IMR-90 (cell line): ENCODE results near the gene MRFAP1L1. TPM values are rescaled to one million over a fixed set of nuclear protein-coding genes. Genes with fewer than 3 reads are reported as not detected.

Experiments
- ATAC-seq: fragments of 200-7000 bp; cut with Tn5 transposase; 2 replicates; pipeline ENCODE4 v1.9.1; 2020; ENCODE audit warnings: low read depth, mild to moderate bottlenecking, moderate library complexity
- BruUV-seq: library from RNA; stranded (reverse); fragments of 400-500 nt; replicated peaks from 2 replicates; lab custom pipeline; 2021; lab: Mats Ljungman, UMichigan
- CTCF ChIA-PET: fragments of 300-600 bp; formaldehyde crosslinking; extraction: SDS; loops from one replicate; lab custom pipeline; 2021; ENCODE audit warnings: antibody characterized with exemption; lab: Yijun Ruan, JAX
- POLR2A ChIA-PET: fragments of 300-600 bp; sonication (Branson Sonifier 250); formaldehyde crosslinking; loops from one replicate; lab custom pipeline; 2022; ENCODE audit warnings: antibody characterized with exemption; ENCODE audit not compliant: unreplicated experiment; lab: Charles Lee
- DNase-seq: peaks from one replicate; pipeline ENCODE4 v3.0.0; 2013
- H2AFZ ChIP-seq: replicated peaks from 2 replicates; pipeline ENCODE3; 2013; ENCODE audit warnings: low read length, mild to moderate bottlenecking; ENCODE audit not compliant: poor library complexity
- H2AK5ac ChIP-seq: 2 replicates; pipeline ENCODE4 v1.6.1; 2013; ENCODE audit warnings: low read depth, low read length, inconsistent platforms
- H2AK9ac ChIP-seq: replicated peaks from 2 replicates; pipeline ENCODE3; 2013; ENCODE audit warnings: mild to moderate bottlenecking, low read depth, low read length, moderate library complexity; ENCODE audit not compliant: poor library complexity
- H2BK120ac ChIP-seq: 2 replicates; pipeline ENCODE4 v1.6.1; 2013; ENCODE audit warnings: low read depth, low read length, inconsistent platforms
- H2BK15ac ChIP-seq: 3 replicates; pipeline ENCODE4 v1.6.1; 2013; ENCODE audit warnings: low read depth, low read length, inconsistent platforms
- H2BK20ac ChIP-seq: 2 replicates; pipeline ENCODE4 v1.6.1; 2013; ENCODE audit warnings: low read depth, mild to moderate bottlenecking, inconsistent platforms, low read length, moderate library complexity
- H2BK5ac ChIP-seq: 2 replicates; pipeline ENCODE4 v1.6.1; 2013; ENCODE audit warnings: mild to moderate bottlenecking, low read depth, low read length, inconsistent platforms; ENCODE audit not compliant: poor library complexity, severe bottlenecking
- H3K14ac ChIP-seq: replicated peaks from 2 replicates; pipeline ENCODE4 v1.6.1; 2013; ENCODE audit warnings: low read depth, low read length, inconsistent platforms
- H3K18ac ChIP-seq: 2 replicates; pipeline ENCODE4 v1.6.1; 2013; ENCODE audit warnings: low read depth, low read length, control low read depth
- H3K23ac ChIP-seq: 2 replicates; pipeline ENCODE4 v1.6.1; 2013; ENCODE audit warnings: low read depth, low read length, inconsistent platforms
- H3K27ac ChIP-seq: 2 replicates; pipeline ENCODE4 v1.5.1; 2013; ENCODE audit warnings: mild to moderate bottlenecking, control low read depth, low read length; ENCODE audit not compliant: insufficient read depth
- H3K27me3 ChIP-seq: 2 replicates; pipeline ENCODE4 v1.6.1; 2013; ENCODE audit warnings: low read length; ENCODE audit not compliant: control insufficient read depth, insufficient read depth
- H3K36me3 ChIP-seq: 2 replicates; pipeline ENCODE4 v1.6.1; 2013; ENCODE audit warnings: low read length, mixed read lengths; ENCODE audit not compliant: control insufficient read depth, insufficient read depth
- H3K4ac ChIP-seq: 2 replicates; pipeline ENCODE4 v1.6.1; 2013; ENCODE audit warnings: low read depth, low read length, inconsistent platforms
- H3K4me1 ChIP-seq: 2 replicates; pipeline ENCODE4 v1.6.1; 2013; ENCODE audit warnings: low read length, mixed read lengths; ENCODE audit not compliant: control insufficient read depth, insufficient read depth
- H3K4me2 ChIP-seq: 2 replicates; pipeline ENCODE4 v1.6.1; 2013; ENCODE audit warnings: low read depth, mild to moderate bottlenecking, control low read depth, low read length, moderate library complexity
- H3K4me3 ChIP-seq: 2 replicates; pipeline ENCODE4 v1.5.1; 2013; ENCODE audit warnings: low read depth, mild to moderate bottlenecking, control low read depth, low read length, moderate library complexity; ENCODE audit not compliant: insufficient read depth
- H3K56ac ChIP-seq: 2 replicates; pipeline ENCODE4 v1.6.1; 2013; ENCODE audit warnings: low read length, inconsistent platforms; ENCODE audit not compliant: insufficient read depth; ENCODE audit errors: extremely low read depth
- H3K79me1 ChIP-seq, 2 experiments: 2 replicates each; pipeline ENCODE4 v1.6.1; 2013; ENCODE audit warnings: low read length in 2 of 2, inconsistent platforms in 1 of 2, low read depth in 1 of 2
- H3K9ac ChIP-seq: 2 replicates; pipeline ENCODE4 v1.6.1; 2013; ENCODE audit warnings: low read depth, low read length, control low read depth
- H3K9me1 ChIP-seq: 2 replicates; pipeline ENCODE4 v1.6.1; 2013; ENCODE audit warnings: low read length, inconsistent platforms; ENCODE audit not compliant: insufficient read depth
- H3K9me3 ChIP-seq: 2 replicates; pipeline ENCODE4 v1.6.1; 2013; ENCODE audit warnings: low read length; ENCODE audit not compliant: control insufficient read depth, insufficient read depth
- H4K20me1 ChIP-seq: 2 replicates; pipeline ENCODE4 v1.6.1; 2013; ENCODE audit warnings: low read length, inconsistent platforms; ENCODE audit not compliant: insufficient read depth
- H4K5ac ChIP-seq: 2 replicates; pipeline ENCODE4 v1.6.1; 2013; ENCODE audit warnings: mild to moderate bottlenecking, low read depth, low read length, control low read depth
- H4K8ac ChIP-seq, 2 experiments: 2 replicates each; pipeline ENCODE4 v1.6.1; 2013; ENCODE audit warnings: low read depth in 2 of 2, low read length in 2 of 2, control low read depth in 1 of 2, inconsistent platforms in 1 of 2
- H4K91ac ChIP-seq: 2 replicates; pipeline ENCODE4 v1.6.1; 2013; ENCODE audit warnings: low read depth, low read length, inconsistent platforms; ENCODE audit not compliant: insufficient read depth
- BHLHE40 ChIP-seq: fragments of 150-350 bp; IDR thresholded peaks from 2 replicates; pipeline ENCODE4 v1.6.1; 2016; ENCODE audit warnings: mild to moderate bottlenecking, low read depth, low read length
- CTCF ChIP-seq: conservative IDR thresholded peaks from 2 replicates; pipeline ENCODE4 v1.5.1; 2012; ENCODE audit warnings: mild to moderate bottlenecking, low read depth, low read length, improper control_type of control experiment
- FOS ChIP-seq: fragments of 150-350 bp; IDR thresholded peaks from 2 replicates; pipeline ENCODE4 v1.6.1; 2016; ENCODE audit warnings: low read depth, low read length
- NFE2L2 ChIP-seq: fragments of 150-350 bp; IDR thresholded peaks from 2 replicates; pipeline ENCODE4 v1.6.1; 2016; ENCODE audit warnings: low read depth, mild to moderate bottlenecking, low read length
- WGBS, 2 experiments: methylation state at CpG; one replicate each; pipeline versions ENCODE4 v1.1.5 to v1.1.7; 2013; ENCODE audit warnings: missing lambda C conversion rate in 2 of 2; ENCODE audit not compliant: insufficient read length in 1 of 2; ENCODE audit errors: extremely low coverage in 2 of 2; 5-methylcytosine and 5-hydroxymethylcytosine counted together
- dilution Hi-C: fragments of 300-500 bp; cut with HindIII; formaldehyde crosslinking; loops from one replicate; pipeline ENCODE4 v1.14.3; 2018; ENCODE audit warnings: low sequenced_read_pairs; ENCODE audit not compliant: unreplicated experiment
- in situ Hi-C: fragments of 300-500 bp; cut with MboI; formaldehyde crosslinking; loops from 3 replicates; pipeline ENCODE4 v1.14.3; 2019; ENCODE audit warnings: low sequenced_read_pairs, inconsistent platforms, mixed read lengths
- intact Hi-C: fragments of 100-400 bp; cut with micrococcal nuclease; formaldehyde crosslinking; loops from 2 replicates; pipeline ENCODE4 v1.10.0; 2022
- polyA plus RNA-seq, 3 experiments: library from polyadenylated mRNA; depleted of rRNA; stranded (reverse); fragments of >200 nt; gene quantifications; 2 replicates each; pipeline ENCODE4 v1.2.3, GENCODE V29; 2012; ENCODE audit warnings: low replicate concordance in 1 of 3
- total RNA-seq: library from RNA; depleted of rRNA; stranded (reverse); fragments of >200 nt; gene quantifications from 2 replicates; pipeline ENCODE4 v1.2.3, GENCODE V29; 2012; rRNA removed

Gene MRFAP1L1
- total and polyA plus RNA-seq, 2 of the 4 experiments (the other 2 are of a cell fraction): 31.7 to 47.0 TPM

GRCh38 chr4:6658209-6658595 is 51.5 kb downstream of the MRFAP1L1 start:
- peak overlapping the region in 1 of 2 experiments; percentile 68; a peak in 2 of 4 replicates for H4K8ac ChIP-seq
- peak overlapping the region; percentile 85 for H2AFZ ChIP-seq
- H4K20me1 ChIP-seq: no peaks in the 10 kb centered on the region
- no peaks in the 10 kb centered on the region for H3K9me1 ChIP-seq
- ChIA-PET POLR2A (interaction anchor here (0.6 kb wide), 1 partner anchor 18 kb away, joined by 5 read pairs; the partner anchor contains the start of gene MRFAP1), CTCF (no interaction called here)
- no peak overlapping the region for H3K14ac ChIP-seq
- no peak overlapping the region; the same call in 1 of the 2 replicates for H4K91ac ChIP-seq
- ATAC-seq: peak; percentile 35
- H3K4me2 ChIP-seq: no peak overlapping the region
- no peak overlapping the region for H3K4ac ChIP-seq
- no peak overlapping the region for H2BK20ac ChIP-seq
- no TSS peak for BruUV-seq
- H3K56ac ChIP-seq: no peak overlapping the region
- H3K27ac ChIP-seq: no peak overlapping the region
- H2AK9ac ChIP-seq: peak overlapping the region; percentile 63
- no peak for DNase-seq
- H3K9ac ChIP-seq: no peak overlapping the region
- H2BK120ac ChIP-seq: no peak overlapping the region
- no peak for TF ChIP-seq NFE2L2
- no peak for TF ChIP-seq BHLHE40
- no peak for TF ChIP-seq CTCF
- TF ChIP-seq FOS: no peak
- intact Hi-C loops (no loop called here), in situ Hi-C loops (no loop called here), dilution Hi-C loops (no loop called here)
- H2BK15ac ChIP-seq: no peak overlapping the region
- no peaks in the 10 kb centered on the region for H3K4me1 ChIP-seq
- no peak overlapping the region for H3K4me3 ChIP-seq
- H3K27me3 ChIP-seq: peaks cover 6% of the 10 kb centered on the region
- H3K18ac ChIP-seq: no peak overlapping the region
- H2BK5ac ChIP-seq: no peak overlapping the region
- H3K9me3 ChIP-seq: no peaks in the 10 kb centered on the region
- H3K23ac ChIP-seq: peak overlapping the region; percentile 59
- no peaks in the 10 kb centered on the region for H3K79me1 ChIP-seq
- no peaks in the 10 kb centered on the region for H3K36me3 ChIP-seq
- H4K5ac ChIP-seq: no peak overlapping the region
- WGBS, 2 experiments: 100% methylated on average over 2 of the region's 7 CpGs; no CpG with 5 or more reads in 1 of the 2 experiments
- no peak overlapping the region; the same call in 1 of the 2 replicates for H2AK5ac ChIP-seq

Other genes starting within 250 kb of the MRFAP1L1 start
- not detected in 2 replicates for gene PPP2R2C, start 237.3 kb downstream of the MRFAP1L1 start, total RNA-seq
- 0.03 TPM in 1 of 2 replicates, not detected in the other for gene PPP2R2C, start 237.3 kb downstream of the MRFAP1L1 start, polyA plus RNA-seq (2012; rRNA removed)
- 11.9 and 13.4 TPM in 2 replicates for gene MAN2B2, start 134.7 kb downstream of the MRFAP1L1 start, total RNA-seq
- gene MAN2B2, start 134.7 kb downstream of the MRFAP1L1 start, polyA plus RNA-seq (2012; rRNA removed): 33.8 and 34.1 TPM in 2 replicates
- 65.4 and 131 TPM in 2 replicates for gene MRFAP1, start 69.2 kb downstream of the MRFAP1L1 start, total RNA-seq
- 268 and 279 TPM in 2 replicates for gene MRFAP1, start 69.2 kb downstream of the MRFAP1L1 start, polyA plus RNA-seq (2012; rRNA removed)
- not detected in 2 replicates for gene S100P, start 16.0 kb downstream of the MRFAP1L1 start, total RNA-seq
- not detected in 2 replicates for gene S100P, start 16.0 kb downstream of the MRFAP1L1 start, polyA plus RNA-seq (2012; rRNA removed)
- 8.8 and 13.3 TPM in 2 replicates for gene BLOC1S4, start 6.3 kb upstream of the MRFAP1L1 start, total RNA-seq
- 22.1 and 24.2 TPM in 2 replicates for gene BLOC1S4, start 6.3 kb upstream of the MRFAP1L1 start, polyA plus RNA-seq (2012; rRNA removed)
- 19.5 and 23.1 TPM in 2 replicates for gene KIAA0232, start 72.9 kb upstream of the MRFAP1L1 start, total RNA-seq
- gene KIAA0232, start 72.9 kb upstream of the MRFAP1L1 start, polyA plus RNA-seq (2012; rRNA removed): 5.8 and 6.8 TPM in 2 replicates
- gene TBC1D14, start 200.0 kb upstream of the MRFAP1L1 start, total RNA-seq: 40.7 and 48.9 TPM in 2 replicates
- gene TBC1D14, start 200.0 kb upstream of the MRFAP1L1 start, polyA plus RNA-seq (2012; rRNA removed): 29.8 and 31.7 TPM in 2 replicates